ENCODE measurements around the gene SEPTIN3.
A peak's percentile ranks its signal among the peaks of the same experiment; 100 is the strongest.

Gene SEPTIN3

DNA sequence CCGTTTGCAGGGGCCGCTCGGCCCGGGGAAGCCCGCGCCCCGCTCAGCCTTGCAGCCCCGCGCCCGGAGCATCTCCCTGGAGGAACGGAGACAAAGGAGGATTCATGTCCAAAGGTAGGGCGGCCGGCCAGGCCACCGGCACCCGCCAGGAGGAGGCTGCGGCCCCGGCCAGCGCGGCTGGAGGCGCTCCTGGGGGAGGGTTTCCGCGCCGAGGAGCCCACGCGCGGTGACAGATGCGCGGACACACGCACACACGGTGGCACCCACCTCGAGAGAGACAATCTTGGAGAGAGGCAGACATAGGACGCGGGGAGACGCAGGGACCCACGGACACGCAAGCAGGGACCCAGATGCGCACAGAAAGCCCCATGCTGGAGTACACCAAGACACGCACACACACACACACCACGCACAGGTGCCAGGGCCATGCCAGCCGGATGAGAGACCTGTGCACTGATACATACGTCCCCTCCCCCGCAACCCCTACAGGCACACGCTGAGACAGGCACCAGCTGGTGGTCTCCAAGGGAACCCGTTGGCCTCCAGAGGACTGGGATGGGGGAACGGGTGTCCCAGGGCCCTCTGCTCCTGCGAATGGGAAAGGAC, 7.8 kb downstream of the SEPTIN3 start:
- DNase-seq (ENCODE audit: low read depth): no peak

DNA sequence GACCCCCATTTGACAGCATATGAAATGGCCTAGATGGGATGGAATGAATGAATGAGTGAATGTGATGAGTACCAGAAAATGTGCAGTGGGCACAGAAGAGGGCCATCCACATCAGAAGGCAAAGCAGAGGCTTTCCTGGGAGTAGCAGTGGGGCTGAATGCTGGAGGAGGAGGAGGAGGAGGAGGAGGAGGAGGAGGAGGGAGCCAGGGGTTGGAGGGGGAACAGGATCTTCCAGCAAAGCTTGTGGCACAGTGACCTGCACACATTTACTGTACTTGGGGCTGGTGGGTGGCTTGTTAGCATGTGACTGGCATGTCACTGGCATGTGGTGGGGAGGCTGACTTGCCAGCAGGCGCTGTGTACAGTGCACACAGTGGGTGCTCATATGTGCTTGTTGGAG, 9.5 kb downstream of the SEPTIN3 start:
- no peak for DNase-seq (ENCODE audit: low read depth)

DNA sequence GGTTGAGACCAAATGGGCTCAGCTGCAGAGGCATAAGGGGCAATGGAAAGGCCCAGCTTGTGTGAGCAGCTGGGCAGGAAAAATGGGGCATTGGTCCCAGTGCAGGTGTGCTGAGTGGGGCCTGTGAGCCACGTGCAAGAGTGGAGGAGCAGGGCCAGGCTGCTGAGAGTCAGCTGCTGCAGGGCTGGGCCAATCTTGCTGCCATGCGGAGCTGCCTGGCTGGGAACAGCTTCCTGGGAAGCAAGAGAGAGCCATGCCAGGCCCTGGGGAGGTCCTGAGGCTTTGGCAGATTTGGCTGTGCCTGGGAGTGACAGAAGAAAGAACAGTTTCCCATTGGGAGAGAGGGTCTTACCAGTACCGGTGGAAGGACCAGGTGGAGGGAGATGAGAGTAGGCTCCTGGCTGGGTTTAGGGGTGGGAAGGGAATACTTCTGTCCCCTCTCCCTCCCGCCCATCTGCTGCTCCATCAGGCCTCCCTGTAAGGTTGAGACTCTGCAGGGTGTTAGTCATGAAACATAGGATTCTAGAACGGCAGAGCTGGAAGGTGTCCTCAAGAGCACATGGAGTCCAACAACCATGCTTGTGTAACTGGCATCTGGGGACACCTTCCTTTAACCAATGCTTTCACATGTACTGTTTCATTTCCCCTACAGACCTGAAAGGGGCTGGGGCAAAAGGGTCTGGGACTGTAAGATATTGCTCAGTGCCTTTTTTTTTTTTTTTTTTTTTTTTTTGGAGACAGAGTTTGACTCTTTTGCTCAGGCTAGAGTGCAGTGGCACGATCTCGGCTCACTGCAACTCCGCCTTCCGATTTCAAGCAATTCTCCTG, 10.4 kb downstream of the SEPTIN3 start:
- no peak for DNase-seq (ENCODE audit: low read depth)

GRCh38 chr22:41982865-41983264, 13.6 kb downstream of the SEPTIN3 start:
- no peak for DNase-seq (ENCODE audit: low read depth)

DNA sequence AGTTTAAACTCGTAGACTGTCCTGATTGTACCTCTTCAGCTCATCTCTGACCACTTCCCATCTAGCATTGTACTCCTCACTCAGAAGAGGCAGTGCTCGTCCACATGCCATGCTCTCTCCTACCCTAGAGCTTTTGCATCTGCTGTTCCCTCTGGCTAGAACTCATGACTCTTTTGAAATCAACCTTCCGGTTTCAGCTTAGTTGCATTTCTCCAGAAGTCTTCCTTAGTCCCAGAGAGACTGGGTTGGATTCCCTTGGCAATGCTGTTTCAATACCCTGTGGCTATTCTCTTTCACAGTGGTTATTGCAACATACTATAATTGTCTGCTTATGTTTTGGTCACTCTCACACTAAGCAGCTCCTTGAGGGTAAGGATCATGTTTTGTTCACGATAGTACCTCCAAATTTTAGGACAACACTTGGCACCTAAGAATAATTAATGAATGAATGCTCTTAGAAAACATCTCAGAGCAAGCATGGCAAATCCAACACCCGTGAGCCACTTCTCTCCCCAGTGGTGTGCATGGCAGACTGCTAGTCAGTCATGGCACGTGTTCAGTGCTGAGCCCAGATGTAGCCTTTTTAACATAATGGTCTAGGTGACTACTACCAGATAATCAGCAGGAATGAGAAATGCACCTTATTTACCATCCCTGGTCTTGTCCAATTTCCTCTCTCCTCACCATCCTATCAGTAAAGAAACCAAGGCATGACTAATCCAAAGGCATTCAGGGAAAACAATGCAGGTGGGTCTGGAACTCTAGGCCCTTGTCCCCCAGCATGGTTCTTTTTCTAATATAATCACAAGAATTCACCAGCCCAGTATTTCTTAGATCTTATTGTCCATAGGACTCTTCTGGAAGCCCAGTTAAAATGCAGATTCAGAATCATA, 14.5 kb downstream of the SEPTIN3 start:
- peak; percentile 71 for DNase-seq (ENCODE audit: low read depth)

DNA sequence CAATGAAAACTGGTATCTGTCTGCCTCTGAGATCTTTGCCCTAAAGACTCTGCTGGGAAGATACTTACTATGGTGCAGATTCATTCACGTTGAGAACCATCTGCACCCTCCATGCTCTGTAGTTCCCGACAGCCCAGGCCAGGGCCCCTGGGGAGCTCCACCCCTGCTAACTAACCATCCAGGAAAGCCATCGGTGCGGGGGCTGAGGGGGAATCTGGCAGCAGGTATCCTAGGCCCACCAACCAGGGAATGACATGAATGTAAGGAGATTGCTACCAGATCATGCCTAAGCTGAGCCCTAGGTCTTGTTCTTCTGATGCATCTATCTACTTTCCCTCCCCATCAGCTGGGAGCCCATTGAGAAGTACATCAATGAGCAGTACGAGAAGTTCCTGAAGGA, 18.0 kb downstream of the SEPTIN3 start:
- DNase-seq (ENCODE audit: low read depth): no peak

GRCh38 chr22:41989246-41989645, 20.0 kb downstream of the SEPTIN3 start:
- DNase-seq (ENCODE audit: low read depth): no peak

DNA sequence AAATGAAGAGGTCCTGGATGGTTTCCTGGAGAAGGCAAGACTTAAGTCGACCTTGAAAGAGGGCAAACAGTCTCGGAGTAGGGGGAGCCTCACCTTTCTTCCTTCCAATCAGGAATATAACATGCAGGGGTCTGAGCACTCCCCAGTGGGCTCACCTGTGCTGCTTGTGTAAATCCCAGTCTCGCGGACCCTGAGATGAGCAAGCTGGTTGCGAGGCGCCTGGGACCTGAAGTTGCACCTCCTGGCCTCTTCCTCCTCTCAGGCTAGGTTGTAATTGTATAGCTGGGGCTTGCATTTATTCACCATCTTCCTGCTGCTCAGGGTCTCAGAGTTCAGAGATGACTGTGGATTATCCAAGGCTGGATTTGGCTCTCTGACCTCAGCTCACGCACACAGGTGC, 21.9 kb downstream of the SEPTIN3 start:
- DNase-seq (ENCODE audit: low read depth): no peak

DNA sequence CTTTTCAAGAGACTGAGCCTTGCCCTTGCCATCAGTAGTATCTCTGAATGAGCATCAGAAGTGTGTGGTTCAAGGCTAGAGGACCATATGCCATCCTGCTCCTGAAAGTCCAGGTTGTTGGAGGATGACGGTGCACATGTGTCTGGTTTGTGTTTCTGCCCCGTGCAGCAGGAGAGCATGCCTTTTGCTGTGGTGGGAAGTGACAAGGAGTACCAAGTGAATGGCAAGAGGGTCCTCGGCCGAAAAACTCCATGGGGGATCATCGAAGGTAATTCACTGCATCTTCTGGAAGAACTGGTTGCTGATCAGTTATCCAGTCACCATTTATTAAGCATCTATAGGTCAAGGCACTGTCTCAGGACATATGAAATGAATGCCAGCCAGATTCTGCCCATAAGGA, 23.3 kb downstream of the SEPTIN3 start:
- DNase-seq (ENCODE audit: low read depth): no peak

GRCh38 chr22:41995211-41995610, 26.0 kb downstream of the SEPTIN3 start:
- no peak for DNase-seq (ENCODE audit: low read depth)

- DNase-seq (ENCODE audit: low read depth): no peak
Observed at GRCh38 chr22:41996826-41997225, 27.6 kb downstream of the SEPTIN3 start.

GRCh38 chr22:41998361-41999261, 29.4 kb downstream of the SEPTIN3 start, which contains the start of gene WBP2NL:
WBP2NL (plus strand) TSS chr22:41998788; CDS start chr22:41998819, 31 bp downstream.
- DNase-seq (ENCODE audit: low read depth): peak; percentile 40

GRCh38 chr22:42000466-42000865, 31.2 kb downstream of the SEPTIN3 start:
- DNase-seq (ENCODE audit: low read depth): no peak

DNA sequence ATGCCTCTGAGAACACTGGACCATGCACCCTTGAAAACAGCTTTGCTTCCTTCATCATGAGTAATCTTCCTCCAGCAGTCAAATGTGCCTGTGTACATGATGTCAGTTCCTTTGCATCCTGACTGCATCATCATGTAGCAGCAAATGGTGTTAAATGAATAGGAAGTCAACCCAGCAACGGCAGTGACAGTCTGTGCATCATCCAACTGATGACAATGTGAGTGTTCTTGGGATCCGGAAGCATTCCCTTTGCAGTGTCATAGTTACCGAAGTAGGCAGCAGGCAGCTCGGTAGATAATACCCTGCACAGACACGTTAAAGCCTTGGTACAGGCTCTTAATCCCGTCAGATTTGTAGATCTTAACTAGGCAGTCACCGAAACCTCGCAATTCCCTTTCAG, 31.9 kb downstream of the SEPTIN3 start:
- DNase-seq (ENCODE audit: low read depth): no peak

DNA sequence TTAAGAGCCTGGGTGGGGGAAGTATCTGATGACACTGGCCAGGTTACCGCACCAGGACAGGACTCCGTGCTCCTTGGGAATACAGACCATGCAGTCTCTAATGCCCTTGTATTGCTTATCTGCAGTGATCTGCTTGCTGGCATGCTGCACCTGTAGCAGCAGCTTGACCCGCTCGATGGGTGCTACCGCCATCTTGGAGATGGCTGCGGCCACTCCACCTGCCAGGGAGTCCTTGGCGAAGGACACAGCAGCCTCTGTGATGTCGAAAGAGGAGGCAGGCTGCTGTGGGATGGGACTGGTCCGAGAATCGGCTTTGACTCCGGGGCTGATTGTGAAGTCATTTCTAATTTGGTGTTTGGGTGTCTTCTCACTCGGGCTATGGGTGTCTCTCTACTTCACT, 32.5 kb downstream of the SEPTIN3 start:
- no peak for DNase-seq (ENCODE audit: low read depth)

DNA sequence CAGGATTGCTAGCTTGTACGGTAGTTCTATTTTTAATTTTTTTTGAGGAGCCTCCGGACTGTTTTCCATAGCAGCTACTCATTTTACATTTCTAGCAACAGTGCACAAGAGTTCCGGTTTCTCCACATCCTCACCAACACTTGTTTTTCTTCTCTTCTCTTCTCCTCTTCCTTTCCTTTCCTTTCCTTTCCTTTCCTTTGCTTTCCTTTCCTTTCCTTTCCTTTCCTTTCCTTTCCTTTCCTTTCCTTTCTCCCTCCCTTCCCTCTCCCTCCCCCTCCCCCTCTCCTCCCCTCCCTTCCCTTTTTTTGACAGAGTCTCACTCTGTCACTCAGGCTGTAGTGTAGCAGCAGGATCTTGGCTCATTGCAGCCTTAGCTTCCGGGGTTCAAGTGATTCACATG, 38.7 kb downstream of the SEPTIN3 start:
- no peak for DNase-seq (ENCODE audit: low read depth)

GRCh38 chr22:42010778-42011177, 41.5 kb downstream of the SEPTIN3 start:
- DNase-seq (ENCODE audit: low read depth): no peak

- no peak for DNase-seq (ENCODE audit: low read depth)
Observed at GRCh38 chr22:42013385-42013784, 44.1 kb downstream of the SEPTIN3 start.

DNA sequence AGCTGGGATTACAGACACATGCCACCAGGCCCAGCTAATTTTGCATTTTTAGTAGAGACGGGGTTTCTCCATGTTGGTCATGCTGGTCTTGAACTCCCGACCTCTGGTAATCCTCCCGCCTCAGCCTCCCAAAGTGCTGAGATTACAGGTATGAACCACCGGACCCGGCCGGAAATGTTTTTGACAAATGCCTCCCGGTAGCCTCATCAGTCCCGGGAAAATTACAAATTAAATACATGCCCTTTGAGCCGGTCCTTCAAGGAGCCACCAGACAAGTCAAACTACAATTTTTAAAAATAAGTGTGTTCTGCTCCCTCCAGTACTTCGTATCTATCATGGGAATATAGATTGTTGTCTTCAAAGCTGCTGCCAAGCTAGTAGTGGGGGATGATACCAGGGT, 46.9 kb downstream of the SEPTIN3 start:
- no peak for DNase-seq (ENCODE audit: low read depth)

GRCh38 chr22:42018224-42018623, 49.0 kb downstream of the SEPTIN3 start:
- DNase-seq (ENCODE audit: low read depth): no peak
